Peyer's patch (tissue), 4 donors: ENCODE results near the gene MAP3K12. TPM values are rescaled to one million over a fixed set of nuclear protein-coding genes. Genes with fewer than 3 reads are reported as not detected.

Experiments used
- DNase-seq, 3 donors: peaks; one replicate each; pipeline ENCODE4 v3.0.0-alpha.2; 2017 to 2019
- H3K27ac ChIP-seq, 4 donors: fragments of 200-600 bp; sonication (generic); one replicate each; pipeline ENCODE4 v1.5.1; 2016 to 2019
- H3K27me3 ChIP-seq, 2 donors: fragments of 200-600 bp; sonication (generic); one replicate each; pipeline ENCODE4 v1.5.1; 2019
- H3K36me3 ChIP-seq, 3 donors: fragments of 200-600 bp; sonication (generic); one replicate each; pipeline ENCODE4 v1.5.1; 2016 to 2019
- H3K4me1 ChIP-seq, 4 donors: fragments of 200-600 bp; sonication (generic); one replicate each; pipeline ENCODE4 v1.5.1; 2016 to 2019
- H3K4me3 ChIP-seq, 4 donors: fragments of 200-600 bp; sonication (generic); 1 replicate in 3 of 4; 2 replicates in 1 of 4; pipeline ENCODE4 v1.5.1; 2016 to 2019; ENCODE audit warnings: mild to moderate bottlenecking in 1 of 4
- H3K9me3 ChIP-seq, 4 donors: fragments of 200-600 bp; sonication (generic); one replicate each; pipeline ENCODE4 v1.5.1; 2016 to 2019; ENCODE audit warnings: mild to moderate bottlenecking in 1 of 4
- CTCF ChIP-seq, 6 experiments: fragments of 450-650 bp in 4 of 6; fragments of 200-600 bp in 2 of 6; sonication (generic) in 1 of 6; IDR thresholded peaks; one replicate each; pipeline ENCODE4 v1.5.1; 2017 to 2019; ENCODE audit warnings: antibody characterized with exemption in 6 of 6, mild to moderate bottlenecking in 3 of 6, moderate library complexity in 1 of 6
- POLR2A ChIP-seq, 2 donors: fragments of 450-650 bp; IDR thresholded peaks; one replicate each; pipeline ENCODE4 v1.5.1; 2017; ENCODE audit warnings: antibody characterized with exemption in 2 of 2, mild to moderate bottlenecking in 2 of 2, moderate library complexity in 2 of 2
- total RNA-seq, 4 donors: library from RNA; depleted of rRNA; stranded (reverse); fragments of >200 nt; gene quantifications; one replicate each; pipeline ENCODE4 v1.1.0, GENCODE V29; 2016

MAP3K12 gene
- total RNA-seq, 4 donors from 2014 or later: 6.5 to 44.6 (median 11.6) TPM

GRCh38 chr12:53462935-53463334 lies 36.3 kb downstream of the MAP3K12 start:
- no peak overlapping the region for H3K4me3 ChIP-seq
- H3K27me3 ChIP-seq: no peaks in the 10 kb centered on the region
- peaks cover 0 to 100% (median 3%) of the 10 kb centered on the region in 3 donors for H3K36me3 ChIP-seq
- DNase-seq: no peak
- no peak for TF ChIP-seq CTCF (IDR thresholded peaks at IDR 0.05)
- no peak for TF ChIP-seq POLR2A (IDR thresholded peaks at IDR 0.05)
- H3K4me1 ChIP-seq: peaks cover 0 to 7% (median 0%) of the 10 kb centered on the region in 4 donors
- H3K27ac ChIP-seq: no peak overlapping the region
- H3K9me3 ChIP-seq: no peaks in the 10 kb centered on the region

GRCh38 chr12:53461591-53461990 lies 37.7 kb downstream of the MAP3K12 start:
- Histone ChIP-seq H3K9me3 (no peaks in the 10 kb centered on the region), H3K27ac (no peak overlapping the region), H3K4me1 (peaks cover 0 to 7% (median 0%) of the 10 kb centered on the region in 4 donors), H3K36me3 (peaks cover 0 to 100% (median 3%) of the 10 kb centered on the region in 3 donors), H3K4me3 (no peak overlapping the region), H3K27me3 (no peaks in the 10 kb centered on the region)
- TF ChIP-seq CTCF (IDR thresholded peaks at IDR 0.05) (no peak), POLR2A (IDR thresholded peaks at IDR 0.05) (no peak)
- DNase-seq: no peak

GRCh38 chr12:53461059-53461458 lies 38.2 kb downstream of the MAP3K12 start:
- no peaks in the 10 kb centered on the region for H3K9me3 ChIP-seq
- H3K27me3 ChIP-seq: no peaks in the 10 kb centered on the region
- peaks cover 0 to 7% (median 0%) of the 10 kb centered on the region in 4 donors for H3K4me1 ChIP-seq
- H3K4me3 ChIP-seq: no peak overlapping the region
- H3K27ac ChIP-seq: no peak overlapping the region
- no peak for TF ChIP-seq CTCF (IDR thresholded peaks at IDR 0.05)
- TF ChIP-seq POLR2A (IDR thresholded peaks at IDR 0.05): no peak
- DNase-seq: no peak
- H3K36me3 ChIP-seq: peaks cover 0 to 100% (median 3%) of the 10 kb centered on the region in 3 donors

GRCh38 chr12:53459097-53459496 lies 40.2 kb downstream of the MAP3K12 start:
- H3K9me3 ChIP-seq: no peaks in the 10 kb centered on the region
- no peak for DNase-seq
- H3K27ac ChIP-seq: no peak overlapping the region
- H3K36me3 ChIP-seq: peaks cover 0 to 100% (median 3%) of the 10 kb centered on the region in 3 donors
- H3K4me3 ChIP-seq: no peak overlapping the region
- H3K4me1 ChIP-seq: peaks cover 0 to 14% (median 0%) of the 10 kb centered on the region in 4 donors
- H3K27me3 ChIP-seq: no peaks in the 10 kb centered on the region
- TF ChIP-seq POLR2A (IDR thresholded peaks at IDR 0.05) (no peak), CTCF (IDR thresholded peaks at IDR 0.05) (no peak)

- Histone ChIP-seq H3K36me3 (peaks cover 0 to 77% (median 3%) of the 10 kb centered on the region in 3 donors), H3K4me1 (peaks cover 0 to 27% (median 5%) of the 10 kb centered on the region in 4 donors), H3K4me3 (no peak overlapping the region), H3K27ac (no peak overlapping the region), H3K9me3 (no peaks in the 10 kb centered on the region), H3K27me3 (no peaks in the 10 kb centered on the region)
- TF ChIP-seq POLR2A (IDR thresholded peaks at IDR 0.05): no peak
- no peak for TF ChIP-seq CTCF (IDR thresholded peaks at IDR 0.05)
- no peak for DNase-seq
Measured at GRCh38 chr12:53456654-53457366, 42.4 kb downstream of the MAP3K12 start.
